ENCODE data around the gene WNK2.

WNK2 gene

DNA sequence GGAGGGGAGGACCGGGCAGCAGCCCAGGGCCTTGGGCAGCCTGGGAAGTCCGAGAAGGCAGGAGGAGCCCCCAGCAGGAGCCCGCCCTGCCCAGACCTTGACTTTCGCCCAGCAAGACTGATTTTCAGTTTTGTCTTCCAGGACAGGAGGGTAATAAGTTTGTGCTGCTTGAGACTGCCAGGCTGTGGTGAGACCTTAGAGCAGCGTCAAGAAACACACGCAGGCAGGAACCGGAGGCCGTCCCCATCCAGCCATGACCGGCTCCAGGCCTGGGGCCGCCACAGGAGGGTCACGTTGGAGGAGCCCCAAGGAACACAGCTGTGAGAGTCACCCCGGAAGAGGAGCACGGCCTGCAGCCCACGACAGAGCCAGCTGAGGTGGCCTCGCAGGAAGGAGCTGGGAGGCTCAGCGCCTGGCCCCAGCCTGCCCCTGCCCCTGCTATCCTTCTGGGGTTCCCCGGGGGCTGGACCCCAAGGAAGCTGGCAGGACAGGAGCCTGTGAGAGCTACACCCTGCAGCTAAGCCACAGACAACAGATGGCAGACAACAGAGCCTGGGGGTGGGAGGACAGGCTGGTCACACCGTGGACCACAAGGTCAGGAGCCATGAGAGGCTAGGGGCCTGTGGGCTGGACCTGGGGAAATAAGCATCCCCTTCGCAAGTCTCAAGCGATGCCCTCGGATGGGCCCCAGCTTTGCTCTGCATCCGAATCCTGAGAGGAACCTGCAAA, 141.5 kb downstream of the WNK2 start:
- no peak overlapping the region for H3K27ac ChIP-seq (replicated peaks; ENCODE audit: low read length)
- no peaks in the 10 kb centered on the region for H3K79me1 ChIP-seq (ENCODE audit: low read depth, low read length)
- H4K8ac ChIP-seq (ENCODE audit: low read depth, low read length): no peak overlapping the region
- H3K4ac ChIP-seq (ENCODE audit: low read length): no peak overlapping the region
- no peaks in the 10 kb centered on the region for H3K36me3 ChIP-seq (replicated peaks in 1 of 2; ENCODE audit: control insufficient read depth in 2 of 2, insufficient read depth in 2 of 2, low read length in 2 of 2)
- H3K18ac ChIP-seq (ENCODE audit: low read length): peak overlapping the region; percentile 71
- no peak overlapping the region for H3K4me2 ChIP-seq (ENCODE audit: insufficient read depth, low read length, poor library complexity, severe bottlenecking)
- no peak for DNase-seq (ENCODE audit: low spot score)
- no peak overlapping the region for H2BK5ac ChIP-seq (ENCODE audit: low read length)
- H2BK12ac ChIP-seq (ENCODE audit: low read length): no peak overlapping the region
- peak overlapping the region; percentile 79 for H2BK15ac ChIP-seq (ENCODE audit: low read length)
- H2AFZ ChIP-seq (ENCODE audit: low read length): no peak overlapping the region
- H3K14ac ChIP-seq (ENCODE audit: low read length): peak overlapping the region; percentile 90
- no peaks in the 10 kb centered on the region for H3K9me3 ChIP-seq (replicated peaks in 1 of 2; ENCODE audit: control insufficient read depth in 2 of 2, insufficient read depth in 1 of 2, low read depth in 1 of 2, low read length in 2 of 2)
- H3K4me3 ChIP-seq (ENCODE audit: low read length in 2 of 2): no peak overlapping the region
- no peak overlapping the region for H4K91ac ChIP-seq (ENCODE audit: low read depth, low read length, poor library complexity)
- H2BK120ac ChIP-seq (ENCODE audit: low read depth, low read length): no peak overlapping the region
- no peaks in the 10 kb centered on the region for H3K4me1 ChIP-seq (ENCODE audit: control insufficient read depth in 2 of 2, insufficient read depth in 1 of 2, low read depth in 1 of 2, low read length in 2 of 2)
- H2AK5ac ChIP-seq (ENCODE audit: low read depth, low read length): no peak overlapping the region
- no peaks in the 10 kb centered on the region for H3K27me3 ChIP-seq (ENCODE audit: control insufficient read depth in 3 of 3, insufficient read depth in 3 of 3, low read depth in 1 of 3, low read length in 3 of 3)
- H3K23ac ChIP-seq (ENCODE audit: low read depth, low read length, poor library complexity): no peak overlapping the region
- WGBS, 2 donors (ENCODE audit: extremely low coverage in 2 of 2, insufficient read length in 2 of 2, insufficient replicate concordance in 1 of 2): no CpG with 5 or more reads among the region's 22 CpGs
- H3K9ac ChIP-seq (ENCODE audit: low read depth, low read length, poor library complexity): no peak overlapping the region

DNA sequence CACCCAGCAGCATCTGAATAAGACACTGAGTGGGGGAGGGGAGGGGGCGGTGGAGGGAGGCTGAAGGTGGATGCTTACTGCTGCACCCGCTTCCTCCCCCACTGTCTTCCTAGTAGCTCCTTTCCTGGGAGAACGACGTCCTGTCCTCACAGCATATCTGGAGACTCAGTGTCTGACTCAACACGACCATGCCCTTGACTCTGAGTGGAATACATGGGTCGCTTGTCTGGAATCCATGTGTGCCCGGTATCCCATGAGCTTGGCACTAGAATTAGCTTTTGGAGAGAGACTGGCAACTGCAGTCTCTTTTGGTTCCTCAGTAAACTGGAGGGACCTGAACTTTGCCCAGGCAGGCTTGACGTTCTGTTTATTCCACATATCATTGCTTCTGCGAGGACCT, 142.1 kb downstream of the WNK2 start:
- no peak overlapping the region for H3K18ac ChIP-seq (ENCODE audit: low read length)
- WGBS, 2 donors (ENCODE audit: extremely low coverage in 2 of 2, insufficient read length in 2 of 2, insufficient replicate concordance in 1 of 2): no CpG with 5 or more reads among the region's 9 CpGs
- H3K36me3 ChIP-seq (replicated peaks in 1 of 2; ENCODE audit: control insufficient read depth in 2 of 2, insufficient read depth in 2 of 2, low read length in 2 of 2): no peaks in the 10 kb centered on the region
- H2BK12ac ChIP-seq (ENCODE audit: low read length): no peak overlapping the region
- H2AFZ ChIP-seq (ENCODE audit: low read length): no peak overlapping the region
- H3K79me1 ChIP-seq (ENCODE audit: low read depth, low read length): no peaks in the 10 kb centered on the region
- no peak overlapping the region for H3K14ac ChIP-seq (ENCODE audit: low read length)
- H4K91ac ChIP-seq (ENCODE audit: low read depth, low read length, poor library complexity): no peak overlapping the region
- no peak overlapping the region for H3K9ac ChIP-seq (ENCODE audit: low read depth, low read length, poor library complexity)
- no peak overlapping the region for H2BK15ac ChIP-seq (ENCODE audit: low read length)
- H3K23ac ChIP-seq (ENCODE audit: low read depth, low read length, poor library complexity): no peak overlapping the region
- no peak overlapping the region for H2BK120ac ChIP-seq (ENCODE audit: low read depth, low read length)
- no peak overlapping the region for H3K4ac ChIP-seq (ENCODE audit: low read length)
- H3K27me3 ChIP-seq (ENCODE audit: control insufficient read depth in 3 of 3, insufficient read depth in 3 of 3, low read depth in 1 of 3, low read length in 3 of 3): no peaks in the 10 kb centered on the region
- H3K4me2 ChIP-seq (ENCODE audit: insufficient read depth, low read length, poor library complexity, severe bottlenecking): no peak overlapping the region
- H3K4me3 ChIP-seq (ENCODE audit: low read length in 2 of 2): no peak overlapping the region
- no peaks in the 10 kb centered on the region for H3K4me1 ChIP-seq (ENCODE audit: control insufficient read depth in 2 of 2, insufficient read depth in 1 of 2, low read depth in 1 of 2, low read length in 2 of 2)
- no peak for DNase-seq (ENCODE audit: low spot score)
- H2AK5ac ChIP-seq (ENCODE audit: low read depth, low read length): no peak overlapping the region
- no peak overlapping the region for H4K8ac ChIP-seq (ENCODE audit: low read depth, low read length)
- H2BK5ac ChIP-seq (ENCODE audit: low read length): no peak overlapping the region
- H3K9me3 ChIP-seq (replicated peaks in 1 of 2; ENCODE audit: control insufficient read depth in 2 of 2, insufficient read depth in 1 of 2, low read depth in 1 of 2, low read length in 2 of 2): no peaks in the 10 kb centered on the region
- H3K27ac ChIP-seq (replicated peaks; ENCODE audit: low read length): no peak overlapping the region

DNA sequence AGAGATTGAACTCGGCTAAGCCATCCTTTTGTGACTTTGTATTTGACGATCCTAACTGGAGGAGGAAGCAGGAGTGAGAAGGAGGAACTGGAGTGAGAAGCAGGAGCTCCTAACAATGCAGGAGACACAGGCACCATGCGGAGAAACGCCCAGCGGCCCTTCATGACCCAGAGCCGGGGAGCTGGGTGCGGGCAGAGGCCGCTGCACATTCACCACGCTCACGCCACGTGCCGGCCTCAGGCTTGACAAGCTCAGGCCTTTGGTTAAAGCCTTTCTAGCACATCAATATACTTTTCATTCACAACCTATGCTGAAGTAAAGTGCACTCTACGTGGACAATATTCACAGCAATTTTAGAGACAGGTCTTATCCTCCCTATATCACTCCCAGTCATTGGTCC, 142.7 kb downstream of the WNK2 start:
- Histone ChIP-seq H3K23ac (ENCODE audit: low read depth, low read length, poor library complexity) (no peak overlapping the region), H2BK120ac (ENCODE audit: low read depth, low read length) (no peak overlapping the region), H3K27me3 (ENCODE audit: control insufficient read depth in 3 of 3, insufficient read depth in 3 of 3, low read depth in 1 of 3, low read length in 3 of 3) (no peaks in the 10 kb centered on the region), H4K91ac (ENCODE audit: low read depth, low read length, poor library complexity) (no peak overlapping the region), H3K79me1 (ENCODE audit: low read depth, low read length) (no peaks in the 10 kb centered on the region), H2AK5ac (ENCODE audit: low read depth, low read length) (peak overlapping the region; percentile 51), H2BK12ac (ENCODE audit: low read length) (no peak overlapping the region), H3K4me3 (ENCODE audit: low read length in 2 of 2) (no peak overlapping the region), H3K9me3 (replicated peaks in 1 of 2; ENCODE audit: control insufficient read depth in 2 of 2, insufficient read depth in 1 of 2, low read depth in 1 of 2, low read length in 2 of 2) (no peaks in the 10 kb centered on the region), H4K8ac (ENCODE audit: low read depth, low read length) (no peak overlapping the region), H2BK5ac (ENCODE audit: low read length) (no peak overlapping the region), H3K4me2 (ENCODE audit: insufficient read depth, low read length, poor library complexity, severe bottlenecking) (no peak overlapping the region), H3K9ac (ENCODE audit: low read depth, low read length, poor library complexity) (no peak overlapping the region), H3K4ac (ENCODE audit: low read length) (no peak overlapping the region), H2AFZ (ENCODE audit: low read length) (no peak overlapping the region), H3K18ac (ENCODE audit: low read length) (peak overlapping the region; percentile 25), H3K36me3 (replicated peaks in 1 of 2; ENCODE audit: control insufficient read depth in 2 of 2, insufficient read depth in 2 of 2, low read length in 2 of 2) (no peaks in the 10 kb centered on the region), H3K14ac (ENCODE audit: low read length) (no peak overlapping the region), H3K27ac (replicated peaks; ENCODE audit: low read length) (no peak overlapping the region), H3K4me1 (ENCODE audit: control insufficient read depth in 2 of 2, insufficient read depth in 1 of 2, low read depth in 1 of 2, low read length in 2 of 2) (no peaks in the 10 kb centered on the region), H2BK15ac (ENCODE audit: low read length) (no peak overlapping the region)
- no CpG with 5 or more reads among the region's 13 CpGs for WGBS, 2 donors (ENCODE audit: extremely low coverage in 2 of 2, insufficient read length in 2 of 2, insufficient replicate concordance in 1 of 2)
- no peak for DNase-seq (ENCODE audit: low spot score)

DNA sequence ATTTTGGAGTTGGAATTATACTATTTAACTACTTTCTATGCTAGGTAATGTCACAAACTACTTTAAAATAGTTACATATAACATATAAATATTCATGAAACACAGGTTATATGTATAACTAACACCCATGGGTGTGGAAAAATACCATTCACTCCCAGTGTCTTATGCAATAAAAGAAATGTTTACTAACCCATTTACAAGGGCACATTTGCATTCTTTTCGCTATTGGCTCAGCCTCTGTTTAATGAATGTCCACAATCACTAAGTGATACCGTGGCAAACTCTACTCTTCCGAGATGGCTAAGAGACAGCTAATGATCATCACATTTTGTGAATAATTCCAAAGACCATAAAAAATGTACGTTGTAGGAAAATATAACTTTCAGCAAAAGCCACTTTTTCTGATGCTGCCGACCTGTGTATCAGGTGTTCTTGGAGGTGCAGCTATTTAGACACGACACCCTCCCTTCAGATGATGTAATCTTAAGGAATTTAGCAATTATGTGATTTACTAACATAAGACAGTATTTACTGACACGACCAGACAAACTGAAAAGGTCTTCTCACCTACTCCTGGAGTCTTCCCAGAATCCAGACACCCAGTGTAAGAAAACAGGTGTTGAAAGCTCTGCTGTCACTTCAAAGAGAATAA, 145.8 kb downstream of the WNK2 start:
- no peaks in the 10 kb centered on the region for H3K27me3 ChIP-seq (ENCODE audit: control insufficient read depth in 3 of 3, insufficient read depth in 3 of 3, low read depth in 1 of 3, low read length in 3 of 3)
- H3K4me2 ChIP-seq (ENCODE audit: insufficient read depth, low read length, poor library complexity, severe bottlenecking): no peak overlapping the region
- no CpG with 5 or more reads among the region's 7 CpGs for WGBS, 2 donors (ENCODE audit: extremely low coverage in 2 of 2, insufficient read length in 2 of 2, insufficient replicate concordance in 1 of 2)
- no peak overlapping the region for H3K27ac ChIP-seq (replicated peaks; ENCODE audit: low read length)
- DNase-seq (ENCODE audit: low spot score): no peak
- H2AFZ ChIP-seq (ENCODE audit: low read length): no peak overlapping the region
- no peak overlapping the region for H2BK12ac ChIP-seq (ENCODE audit: low read length)
- no peaks in the 10 kb centered on the region for H3K36me3 ChIP-seq (replicated peaks in 1 of 2; ENCODE audit: control insufficient read depth in 2 of 2, insufficient read depth in 2 of 2, low read length in 2 of 2)
- H3K23ac ChIP-seq (ENCODE audit: low read depth, low read length, poor library complexity): no peak overlapping the region
- no peak overlapping the region for H4K91ac ChIP-seq (ENCODE audit: low read depth, low read length, poor library complexity)
- H3K4ac ChIP-seq (ENCODE audit: low read length): no peak overlapping the region
- H2AK5ac ChIP-seq (ENCODE audit: low read depth, low read length): no peak overlapping the region
- no peak overlapping the region for H2BK5ac ChIP-seq (ENCODE audit: low read length)
- no peak overlapping the region for H3K18ac ChIP-seq (ENCODE audit: low read length)
- H3K79me1 ChIP-seq (ENCODE audit: low read depth, low read length): no peaks in the 10 kb centered on the region
- H2BK120ac ChIP-seq (ENCODE audit: low read depth, low read length): no peak overlapping the region
- no peak overlapping the region for H3K4me3 ChIP-seq (ENCODE audit: low read length in 2 of 2)
- no peak overlapping the region for H3K9ac ChIP-seq (ENCODE audit: low read depth, low read length, poor library complexity)
- no peak overlapping the region for H2BK15ac ChIP-seq (ENCODE audit: low read length)
- H3K14ac ChIP-seq (ENCODE audit: low read length): no peak overlapping the region
- peaks cover 0 to 2% of the 10 kb centered on the region in 2 donors for H3K9me3 ChIP-seq (replicated peaks in 1 of 2; ENCODE audit: control insufficient read depth in 2 of 2, insufficient read depth in 1 of 2, low read depth in 1 of 2, low read length in 2 of 2)
- H4K8ac ChIP-seq (ENCODE audit: low read depth, low read length): no peak overlapping the region
- no peaks in the 10 kb centered on the region for H3K4me1 ChIP-seq (ENCODE audit: control insufficient read depth in 2 of 2, insufficient read depth in 1 of 2, low read depth in 1 of 2, low read length in 2 of 2)

All from neuronal stem cell (in vitro differentiated cells).